GM12801 (cell line): Measurements from ENCODE around the gene IFNAR2.

Experiments
- CTCF ChIP-seq: IDR thresholded peaks from one replicate; pipeline ENCODE4 v1.5.1; 2011; ENCODE audit warnings: control low read depth; ENCODE audit not compliant: insufficient read length; ENCODE audit errors: extremely low read depth

The IFNAR2 gene

DNA sequence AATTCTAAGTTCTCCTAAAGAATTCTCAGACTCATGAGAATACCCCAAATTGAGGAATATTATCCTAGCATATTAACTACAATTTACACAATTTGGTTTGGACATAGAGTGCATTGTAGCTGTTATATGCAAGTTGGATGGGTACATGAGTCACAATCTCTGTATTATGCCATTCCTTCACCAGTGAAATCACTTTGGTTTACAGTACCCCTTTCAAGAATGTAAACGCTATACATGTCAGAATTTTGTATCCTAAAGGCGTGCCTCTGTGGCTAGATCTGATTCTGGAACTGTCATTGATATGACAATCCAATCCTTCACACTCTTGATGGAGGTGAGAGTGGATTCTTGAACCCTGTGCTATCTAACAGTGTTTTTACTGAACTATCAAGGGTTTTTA, 29.7 kb downstream of the IFNAR2 start:
- TF ChIP-seq CTCF, result no peak

DNA sequence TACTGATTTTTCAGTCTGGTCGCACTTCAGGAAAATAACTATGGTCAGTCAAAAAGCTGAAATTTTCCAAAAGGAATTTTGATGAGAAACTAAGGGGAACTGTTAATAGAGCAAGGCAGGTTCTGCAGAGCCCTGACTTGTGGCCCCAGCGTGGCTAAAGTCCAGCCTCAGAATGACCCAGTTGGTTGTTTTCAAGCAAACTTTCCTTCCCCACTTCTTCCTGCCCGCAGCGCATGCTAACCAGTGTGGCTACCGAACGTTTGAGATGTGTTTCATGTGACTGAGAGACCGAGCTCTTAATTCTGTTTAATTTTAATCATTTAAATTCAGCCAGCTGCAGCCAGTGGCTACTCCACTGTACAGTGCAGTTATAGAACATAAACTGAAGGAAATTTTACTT, 30.3 kb downstream of the IFNAR2 start:
- no peak for TF ChIP-seq CTCF

DNA sequence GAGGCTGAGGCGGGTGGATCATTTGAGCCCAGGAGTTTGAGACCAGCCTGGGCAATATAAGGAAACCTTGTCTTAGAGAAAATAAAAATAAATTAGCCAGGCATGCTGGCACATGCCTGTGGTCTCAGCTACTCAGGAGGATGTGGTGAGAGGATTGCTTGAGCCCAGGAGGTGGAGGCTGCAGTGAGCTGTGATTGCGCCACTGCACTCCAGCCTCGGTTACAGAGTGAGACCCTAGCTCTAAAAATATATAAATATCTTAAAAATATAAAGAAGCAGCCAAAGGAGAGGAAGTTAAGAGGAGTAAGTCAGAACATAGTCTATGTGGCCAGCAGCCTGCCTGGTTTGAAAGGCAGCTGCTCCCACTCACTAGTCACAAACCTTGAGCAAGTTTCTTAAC, 31.9 kb downstream of the IFNAR2 start:
- TF ChIP-seq CTCF, result no peak

DNA sequence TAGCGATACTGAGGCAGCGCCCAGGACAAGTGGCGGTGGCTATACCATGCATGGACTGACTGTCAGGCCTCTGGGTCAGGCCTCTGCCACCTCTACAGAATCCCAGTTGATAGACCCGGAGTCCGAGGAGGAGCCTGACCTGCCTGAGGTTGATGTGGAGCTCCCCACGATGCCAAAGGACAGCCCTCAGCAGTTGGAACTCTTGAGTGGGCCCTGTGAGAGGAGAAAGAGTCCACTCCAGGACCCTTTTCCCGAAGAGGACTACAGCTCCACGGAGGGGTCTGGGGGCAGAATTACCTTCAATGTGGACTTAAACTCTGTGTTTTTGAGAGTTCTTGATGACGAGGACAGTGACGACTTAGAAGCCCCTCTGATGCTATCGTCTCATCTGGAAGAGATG, 33.2 kb downstream of the IFNAR2 start:
- TF ChIP-seq CTCF, result no peak

DNA sequence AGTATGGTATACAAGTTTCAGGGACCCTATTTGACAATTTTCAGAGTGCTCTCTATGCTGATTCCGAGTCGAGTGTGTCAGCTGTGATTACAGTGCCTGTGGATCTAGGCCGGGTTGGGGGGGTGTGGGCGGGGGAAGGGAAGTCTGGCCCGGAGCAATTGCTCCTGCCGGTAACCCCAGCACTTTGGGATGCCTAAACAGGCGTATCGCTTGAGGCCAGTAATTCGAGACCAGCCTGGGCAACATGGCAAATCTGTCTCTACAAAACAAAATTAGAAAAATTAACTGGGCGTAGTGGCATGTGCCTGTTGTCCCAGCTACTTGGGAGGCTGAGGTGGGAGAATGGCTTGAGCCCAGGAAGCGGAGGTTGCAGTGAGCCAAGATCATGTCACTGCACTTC, 34.8 kb downstream of the IFNAR2 start:
- no peak for TF ChIP-seq CTCF

- TF ChIP-seq CTCF, result no peak
These were observed 35.9 kb downstream of the IFNAR2 start for GRCh38 chr21:33265664-33266049.

GRCh38 chr21:33266050-33266788, 36.5 kb downstream of the IFNAR2 start, which contains the start of gene IL10RB:
IL10RB (plus strand) TSS chr21:33266367; CDS start chr21:33266466, 99 bp downstream.
- no peak for TF ChIP-seq CTCF

DNA sequence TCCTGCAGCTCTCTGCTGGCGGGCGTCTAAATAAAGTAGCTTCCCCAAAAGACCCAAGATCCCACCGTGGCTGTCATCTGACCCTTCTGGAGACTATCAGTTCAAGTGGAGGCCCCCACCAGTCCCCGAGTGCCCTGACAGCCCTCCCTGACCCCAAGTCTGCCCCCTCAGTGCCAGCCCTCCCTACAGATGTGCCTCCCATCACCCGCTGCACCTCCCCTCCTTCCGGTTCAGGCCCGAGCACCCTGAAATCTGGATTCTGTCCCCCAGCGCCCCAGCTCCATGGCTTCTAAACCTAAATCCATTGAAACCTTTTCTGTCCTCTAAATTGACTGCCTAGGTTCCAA, 37.0 kb downstream of the IFNAR2 start:
- TF ChIP-seq CTCF, result no peak
